Measurements from ENCODE around the gene GAS7. TPM values are rescaled to one million over a fixed set of nuclear protein-coding genes. Genes with fewer than 3 reads are reported as not detected.

The GAS7 gene
- total and polyA plus RNA-seq, 2 experiments from 2014 or later, result 1.9 to 10.7 TPM

DNA sequence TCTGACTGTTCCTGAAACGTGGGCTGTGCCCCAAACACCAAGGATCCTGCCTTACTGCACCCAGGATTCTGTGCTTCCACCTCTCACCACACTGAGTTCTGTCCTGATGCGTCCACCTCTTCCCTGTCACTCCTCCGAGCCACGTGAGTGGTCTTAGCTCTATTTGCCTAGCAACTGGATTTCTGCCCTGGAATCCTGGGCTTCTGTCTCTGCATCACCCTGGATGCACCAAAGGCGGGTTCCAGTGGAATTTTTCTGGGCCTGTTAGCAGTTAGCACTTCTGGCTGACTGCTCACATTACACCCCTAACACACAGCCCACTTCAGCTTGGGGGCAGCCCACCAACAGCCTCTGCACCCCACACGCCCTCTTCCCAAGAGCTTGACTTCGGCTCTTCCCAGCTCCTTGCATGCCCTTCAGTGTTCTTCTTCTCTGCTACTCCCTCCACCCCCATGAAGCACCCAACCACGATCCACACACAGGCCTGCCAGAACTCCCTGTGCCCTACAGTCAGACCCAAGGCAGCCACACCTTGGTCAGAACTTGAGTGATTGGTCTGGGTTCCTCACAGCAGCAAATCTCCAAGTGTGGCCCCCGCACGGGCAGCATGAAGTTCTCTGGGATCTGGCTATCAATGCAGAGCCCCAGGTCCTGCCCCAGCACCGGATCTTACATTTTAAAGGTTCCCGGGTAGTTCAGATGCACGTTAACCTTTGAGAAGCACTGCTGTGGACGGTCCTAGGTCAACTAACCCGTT, 163.5 kb downstream of the GAS7 start:
- no peaks in the 10 kb centered on the region for H3K27me3 ChIP-seq (ENCODE audit: insufficient read depth)
- H2AFZ ChIP-seq, result no peak overlapping the region
- Mint-ChIP-seq H3K36me3 (ENCODE audit: low read depth) (no peaks in the 10 kb centered on the region), H3K4me3 (no peak overlapping the region), H3K9me3 (no peaks in the 10 kb centered on the region), H3K27ac (no peak overlapping the region; the same call in 1 of the 2 replicates), H3K4me1 (peaks cover 21% of the 10 kb centered on the region), H3K27me3 (ENCODE audit: insufficient read depth, low read depth, poor library complexity) (peaks cover 2% of the 10 kb centered on the region)
- H3K9me2 ChIP-seq (ENCODE audit: insufficient read depth), result no peaks in the 10 kb centered on the region; the same call in 1 of the 2 replicates
- no peak overlapping the region for H3K4me3 ChIP-seq
- H3K36me3 ChIP-seq (ENCODE audit: insufficient read depth), result no peaks in the 10 kb centered on the region
- H3K27ac ChIP-seq (ENCODE audit: low read depth), result no peak overlapping the region
- no peak overlapping the region for H3K4me2 ChIP-seq
- no peaks in the 10 kb centered on the region for H4K20me1 ChIP-seq (replicated peaks; ENCODE audit: insufficient read depth)
- DNase-seq (ENCODE audit: low spot score), result no peak
- no peaks in the 10 kb centered on the region for H3K79me2 ChIP-seq (replicated peaks; ENCODE audit: insufficient read depth)
- H3K4me1 ChIP-seq (ENCODE audit: insufficient read depth), result peaks cover 5% of the 10 kb centered on the region
- TF ChIP-seq ETS1 (IDR thresholded peaks at IDR 0.05), result no peak
- TF ChIP-seq ZNF462 (CRISPR knock-in tag; IDR thresholded peaks at IDR 0.05), result no peak
- no peak for TF ChIP-seq CREB1 (CRISPR knock-in tag; IDR thresholded peaks at IDR 0.05; ENCODE audit: low read depth)
- TF ChIP-seq EZH2 (IDR thresholded peaks at IDR 0.05; ENCODE audit: low read depth, unreplicated experiment), result no peak
- no peak for TF ChIP-seq POLR2AphosphoS5 (IDR thresholded peaks at IDR 0.05; ENCODE audit: low read depth)
- TF ChIP-seq NANOG (IDR thresholded peaks at IDR 0.05; ENCODE audit: borderline replicate concordance), result no peak
- no peak for ATAC-seq
- H3F3A ChIP-seq (replicated peaks; ENCODE audit: low read depth), result no peaks in the 10 kb centered on the region
